ENCODE data around the gene CNBD2. TPM values are rescaled to one million over a fixed set of nuclear protein-coding genes. Genes with fewer than 3 reads are reported as not detected.

The CNBD2 gene
- total and polyA plus RNA-seq, 10 of the 15 experiments (the other 5 are each of a cell fraction or from before 2014, with no cell fraction given) = 0.86 to 7.4 (median 4.6) TPM

DNA sequence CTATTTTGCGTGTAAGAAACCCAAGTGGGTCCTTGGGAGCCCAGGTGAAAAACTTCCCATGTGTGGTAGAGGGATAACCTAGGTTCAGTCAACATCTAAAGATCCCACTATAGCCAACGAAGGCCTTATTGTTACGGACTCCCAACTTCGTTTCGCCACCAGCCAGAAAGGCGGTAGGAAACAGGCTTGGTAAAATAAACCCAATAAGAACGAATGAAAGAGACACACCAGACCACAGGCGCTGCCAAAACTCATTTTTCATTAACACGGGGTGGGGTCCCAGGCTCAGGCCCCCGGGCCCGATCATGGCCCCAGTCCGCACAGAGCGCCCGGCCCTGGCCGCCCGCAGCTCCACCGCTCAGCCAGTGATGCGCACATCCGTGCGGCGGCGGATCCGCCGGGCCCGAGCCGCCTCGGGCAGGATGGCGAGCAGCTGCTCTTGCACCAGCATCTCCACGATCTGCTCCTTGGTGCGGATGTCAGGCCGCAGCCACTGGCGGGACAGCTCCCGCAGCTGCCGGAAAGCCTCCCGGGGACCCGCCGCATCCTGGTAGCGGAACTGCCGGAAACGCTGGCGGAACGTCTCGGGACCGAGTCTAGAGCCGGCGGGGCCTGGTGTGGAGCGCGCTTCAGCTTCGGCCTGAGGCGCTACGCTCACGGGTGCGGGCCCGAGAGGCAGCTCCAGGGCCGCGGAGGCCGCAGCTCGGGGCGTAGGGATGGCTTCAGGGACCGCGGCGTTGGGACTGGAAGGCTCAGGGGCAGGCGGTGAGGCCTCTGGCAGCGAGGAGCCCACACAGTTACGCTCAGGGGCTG, 14.8 kb upstream of the CNBD2 start (continued):
- TF ChIP-seq, protein P1, sequence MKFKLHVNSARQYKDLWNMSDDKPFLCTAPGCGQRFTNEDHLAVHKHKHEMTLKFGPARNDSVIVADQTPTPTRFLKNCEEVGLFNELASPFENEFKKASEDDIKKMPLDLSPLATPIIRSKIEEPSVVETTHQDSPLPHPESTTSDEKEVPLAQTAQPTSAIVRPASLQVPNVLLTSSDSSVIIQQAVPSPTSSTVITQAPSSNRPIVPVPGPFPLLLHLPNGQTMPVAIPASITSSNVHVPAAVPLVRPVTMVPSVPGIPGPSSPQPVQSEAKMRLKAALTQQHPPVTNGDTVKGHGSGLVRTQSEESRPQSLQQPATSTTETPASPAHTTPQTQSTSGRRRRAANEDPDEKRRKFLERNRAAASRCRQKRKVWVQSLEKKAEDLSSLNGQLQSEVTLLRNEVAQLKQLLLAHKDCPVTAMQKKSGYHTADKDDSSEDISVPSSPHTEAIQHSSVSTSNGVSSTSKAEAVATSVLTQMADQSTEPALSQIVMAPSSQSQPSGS (IDR thresholded peaks at IDR 0.05; ENCODE audit: low read length) = no peak
- TF ChIP-seq STAT1 (conservative IDR thresholded peaks at IDR 0.05) (no peak), DPF2 (IDR thresholded peaks at IDR 0.05) (0 out of 2 replicates have a peak, but pooled peaks have one; percentile 44), ATF7 (IDR thresholded peaks at IDR 0.05; ENCODE audit: low read depth) (no peak), ETV6 (conservative IDR thresholded peaks at IDR 0.05 in 1 of 2, IDR thresholded peaks at IDR 0.05 in 1 of 2; ENCODE audit: borderline replicate concordance in 1 of 2, low read depth in 1 of 2) (0 out of 4 replicates have a peak, but pooled peaks of 1 of the 2 experiments have one; percentile 20)

DNA sequence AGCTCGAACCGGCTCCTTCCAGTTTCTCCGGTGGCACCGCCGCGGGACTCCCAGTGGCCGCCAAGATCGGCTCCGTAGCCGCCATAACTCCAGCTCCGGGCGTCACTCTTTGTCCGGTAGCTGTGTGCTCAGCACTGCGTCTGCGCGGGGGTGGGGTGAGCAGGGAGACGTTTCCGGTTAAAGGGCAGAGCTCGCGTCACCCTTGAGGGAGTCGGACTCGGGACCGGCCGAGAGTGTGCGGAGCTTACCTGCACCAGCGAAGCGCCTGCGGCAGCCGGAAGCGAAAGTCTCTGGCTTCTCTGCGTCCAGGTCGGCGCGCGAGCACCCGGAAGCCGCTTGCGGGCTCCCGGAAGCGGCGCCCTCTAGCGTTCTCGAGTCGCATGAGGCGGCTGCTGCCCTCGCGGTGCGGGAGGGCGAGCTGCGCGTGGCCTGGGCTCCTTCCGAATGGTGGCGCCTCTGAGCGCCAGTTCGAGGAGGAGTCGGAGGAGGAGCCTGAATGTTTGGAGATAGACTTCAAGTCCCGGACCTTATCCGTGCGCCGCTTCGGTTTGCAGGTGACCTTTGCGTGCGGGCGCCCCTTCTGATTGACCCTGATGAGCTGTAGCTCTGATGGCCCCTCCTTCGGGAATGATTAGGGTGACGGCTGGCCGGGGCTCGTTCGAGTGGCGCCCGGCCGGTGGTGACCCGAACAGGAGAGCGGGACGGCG, 14.0 kb upstream of the CNBD2 start, which contains the start of gene SCAND1:
Gene SCAND1 (minus strand): TSS at position 303 of the 707 bp plus-strand sequence. CDS start 218 bp downstream, at position 85.
- SMC1A ChIA-PET (ENCODE audit: uncharacterized antibody, unreplicated experiment) = interaction anchor here (0.6 to 3.0 kb wide), 18 partner anchors 12 to 1621 kb away, joined by 3 to 17 read pairs (median 5); partner anchors contain the start of genes CEP250, PHF20, RBM39 and SPAG4
- Histone ChIP-seq H3K27ac (ENCODE audit: control insufficient read depth, insufficient read depth) (peak within 1 kb of the TSS; percentile 96), H3K36me3 (ENCODE audit: control insufficient read depth in 2 of 2, insufficient read depth in 2 of 2, low read length in 1 of 2) (no peaks in the 10 kb centered on the region), H3K27me3 (replicated peaks in 1 of 2; ENCODE audit: control insufficient read depth in 2 of 2, insufficient read depth in 2 of 2, low read length in 1 of 2) (no peaks in the 10 kb centered on the region), H3K4me3 (peak within 1 kb of the TSS; percentile 91), H3K9me3 (replicated peaks; ENCODE audit: control insufficient read depth, insufficient read depth, low read length) (no peaks in the 10 kb centered on the region), H3K79me2 (ENCODE audit: control insufficient read depth, insufficient read depth, low read length) (peaks cover 23% of the 10 kb centered on the region), H3K4me1 (ENCODE audit: control insufficient read depth, insufficient read depth, low read length) (peaks cover 3% of the 10 kb centered on the region), H3K4me2 (ENCODE audit: control insufficient read depth, insufficient read depth) (peak within 1 kb of the TSS; percentile 78), H3K9ac (ENCODE audit: control insufficient read depth, insufficient read depth, low read length) (peak within 1 kb of the TSS; percentile 96), H2AFZ (ENCODE audit: control insufficient read depth, low read depth, low read length) (peak within 1 kb of the TSS; percentile 89), H4K20me1 (ENCODE audit: control insufficient read depth, insufficient read depth) (no peaks in the 10 kb centered on the region)
- BruUV-seq (replicated peaks) = no TSS peak
- POLR2A ChIA-PET = interaction anchor here (0.5 to 3.8 kb wide), 25 partner anchors 11 to 1310 kb away, joined by 3 to 40 read pairs (median 4); partner anchors contain the start of genes AAR2, ERGIC3, PHF20 and RBM39
- intact Hi-C loops (cut with micrococcal nuclease; ENCODE audit: unreplicated experiment) (loop anchor here (1.0 to 2.0 kb wide), 2 partner anchors 212 to 338 kb away; partner anchors contain the start of gene RBM39), in situ Hi-C loops (cut with MboI) (no loop called here)
- ATAC-seq = peak; percentile 92
- CTCF ChIA-PET = interaction anchor here (0.6 to 4.4 kb wide), 41 partner anchors 9 to 498 kb away, joined by 3 to 27 read pairs (median 4); partner anchors contain the start of genes CEP250, CNBD2, RBM39 and SPAG4
- DNase-seq (ENCODE audit: low read depth, low spot score) = peak; percentile 93
- RAD21 ChIA-PET (ENCODE audit: unreplicated experiment) = interaction anchor here (0.6 to 3.1 kb wide), 18 partner anchors 16 to 792 kb away, joined by 3 to 33 read pairs (median 3); partner anchors contain the start of genes NDRG3, RBM39 and SPAG4
- 2% methylated on average over 75 of the region's 76 CpGs for WGBS (ENCODE audit: insufficient coverage, insufficient replicate concordance, low lambda C conversion rate, missing lambda C conversion rate)
- peak; percentile 92 for FAIRE-seq
- TF ChIP-seq POLR2AphosphoS2 (IDR thresholded peaks at IDR 0.05; ENCODE audit: low read depth, low read length) (peak; percentile 52), BCL11A (IDR thresholded peaks at IDR 0.05; ENCODE audit: low read depth, low read length) (no peak), RFX5 (IDR thresholded peaks at IDR 0.05; ENCODE audit: low read depth, low read length) (no peak; the same call in 1 of the 2 replicates), MTA3 (IDR thresholded peaks at IDR 0.05; ENCODE audit: borderline replicate concordance, low read length) (no peak), HDAC6 (IDR thresholded peaks at IDR 0.05; ENCODE audit: unreplicated experiment) (no peak), SREBF1 (IDR thresholded peaks at IDR 0.05; ENCODE audit: low read length) (0 out of 2 replicates have a peak, but pooled peaks have one; percentile 15), SUPT20H (IDR thresholded peaks at IDR 0.05; ENCODE audit: borderline replicate concordance, control insufficient read depth, low read depth, low read length) (no peak), CREB1 (IDR thresholded peaks at IDR 0.05; ENCODE audit: low read depth) (peak; percentile 84), CEBPB (IDR thresholded peaks at IDR 0.05; ENCODE audit: borderline replicate concordance in 1 of 2, low read depth in 2 of 2, low read length in 2 of 2) (no peak)
- TF ChIP-seq, protein P2, sequence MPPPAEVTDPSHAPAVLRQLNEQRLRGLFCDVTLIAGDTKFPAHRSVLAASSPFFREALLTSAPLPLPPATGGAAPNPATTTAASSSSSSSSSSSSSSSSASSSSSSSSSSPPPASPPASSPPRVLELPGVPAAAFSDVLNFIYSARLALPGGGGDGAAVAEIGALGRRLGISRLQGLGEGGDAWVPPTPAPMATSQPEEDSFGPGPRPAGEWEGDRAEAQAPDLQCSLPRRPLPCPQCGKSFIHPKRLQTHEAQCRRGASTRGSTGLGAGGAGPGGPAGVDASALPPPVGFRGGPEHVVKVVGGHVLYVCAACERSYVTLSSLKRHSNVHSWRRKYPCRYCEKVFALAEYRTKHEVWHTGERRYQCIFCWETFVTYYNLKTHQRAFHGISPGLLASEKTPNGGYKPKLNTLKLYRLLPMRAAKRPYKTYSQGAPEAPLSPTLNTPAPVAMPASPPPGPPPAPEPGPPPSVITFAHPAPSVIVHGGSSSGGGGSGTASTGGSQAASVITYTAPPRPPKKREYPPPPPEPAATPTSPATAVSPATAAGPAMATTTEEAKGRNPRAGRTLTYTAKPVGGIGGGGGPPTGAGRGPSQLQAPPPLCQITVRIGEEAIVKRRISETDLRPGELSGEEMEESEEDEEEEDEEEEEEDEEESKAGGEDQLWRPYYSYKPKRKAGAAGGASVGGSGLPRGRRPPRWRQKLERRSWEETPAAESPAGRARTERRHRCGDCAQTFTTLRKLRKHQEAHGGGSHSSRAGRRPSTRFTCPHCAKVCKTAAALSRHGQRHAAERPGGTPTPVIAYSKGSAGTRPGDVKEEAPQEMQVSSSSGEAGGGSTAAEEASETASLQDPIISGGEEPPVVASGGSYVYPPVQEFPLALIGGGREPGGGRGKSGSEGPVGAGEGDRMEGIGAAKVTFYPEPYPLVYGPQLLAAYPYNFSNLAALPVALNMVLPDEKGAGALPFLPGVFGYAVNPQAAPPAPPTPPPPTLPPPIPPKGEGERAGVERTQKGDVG (CRISPR knock-in tag; IDR thresholded peaks at IDR 0.05) = no peak

Measured in GM12878 (cell line).